ENCODE results near the gene NAPA.

- TF ChIP-seq CTCF (IDR thresholded peaks at IDR 0.05) (no peak), EP300 (IDR thresholded peaks at IDR 0.05) (no peak)
Observed at GRCh38 chr19:47526798-47527197, 11.9 kb upstream of the NAPA start.

All from ovary (tissue), 3 donors.